Gastrocnemius medialis (tissue), 4 donors: ENCODE measurements around the gene MND1.

Experiments
- CTCF ChIP-seq, 5 experiments: fragments of 450-650 bp in 3 of 5; fragments of 200-600 bp in 2 of 5; sonication (generic) in 2 of 5; IDR thresholded peaks in 4 of 5; conservative IDR thresholded peaks in 1 of 5; 1 replicate in 4 of 5; 2 replicates in 1 of 5; pipeline ENCODE4 v1.5.1; 2016 to 2019; ENCODE audit warnings: antibody characterized with exemption in 5 of 5, mild to moderate bottlenecking in 3 of 5, moderate library complexity in 3 of 5
- POLR2A ChIP-seq, 2 donors: fragments of 450-650 bp; IDR thresholded peaks; one replicate each; pipeline ENCODE4 v1.6.1; 2017; ENCODE audit warnings: antibody characterized with exemption in 2 of 2, mild to moderate bottlenecking in 2 of 2, moderate library complexity in 2 of 2

- no peak for TF ChIP-seq CTCF (IDR thresholded peaks at IDR 0.05 in 4 of 5, conservative IDR thresholded peaks at IDR 0.05 in 1 of 5)
- TF ChIP-seq POLR2A (IDR thresholded peaks at IDR 0.05), result no peak
These were observed 3.5 kb downstream of the MND1 start for GRCh38 chr4:153348006-153348405.
